Measurements from ENCODE around the gene C5orf58. TPM values are rescaled to one million over a fixed set of nuclear protein-coding genes. Genes with fewer than 3 reads are reported as not detected.

C5orf58 gene
- total RNA-seq, 1 donor from 2014 or later = not detected

DNA sequence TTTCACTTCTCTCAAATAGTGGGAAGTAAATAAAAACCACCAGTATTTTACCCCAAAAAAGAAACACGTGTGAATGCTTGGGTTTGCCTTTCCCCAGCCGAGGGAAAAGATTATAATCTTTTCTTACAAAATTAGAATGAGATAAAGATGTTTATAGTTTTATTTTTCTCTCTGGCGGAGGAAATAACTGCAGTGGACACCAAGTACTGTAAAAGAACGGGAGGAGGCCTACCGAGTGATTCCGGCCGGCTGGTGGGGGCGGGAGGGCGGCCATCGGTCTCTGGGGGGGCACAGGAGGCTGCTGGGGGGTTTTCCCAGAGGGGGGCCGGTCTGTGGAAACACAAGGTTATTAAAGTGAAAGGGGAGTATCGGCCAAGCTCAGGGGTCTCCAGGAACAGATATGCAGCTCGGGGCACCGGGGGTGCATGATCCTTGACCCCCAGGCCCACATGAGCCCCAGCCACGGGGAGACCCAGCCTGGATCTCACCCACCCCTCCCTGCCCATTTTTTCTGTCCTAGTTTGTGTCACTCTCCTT is 35.4 kb downstream of the C5orf58 start:
- intact Hi-C loops (cut with DNase I) = loop anchor here (5.0 to 10.0 kb wide), 2 partner anchors 41 to 157 kb away; no protein-coding TSS in a partner anchor
- no peaks in the 10 kb centered on the region for H3K36me3 ChIP-seq
- no peak for DNase-seq (ENCODE audit: extremely low spot score in 2 of 2)

DNA sequence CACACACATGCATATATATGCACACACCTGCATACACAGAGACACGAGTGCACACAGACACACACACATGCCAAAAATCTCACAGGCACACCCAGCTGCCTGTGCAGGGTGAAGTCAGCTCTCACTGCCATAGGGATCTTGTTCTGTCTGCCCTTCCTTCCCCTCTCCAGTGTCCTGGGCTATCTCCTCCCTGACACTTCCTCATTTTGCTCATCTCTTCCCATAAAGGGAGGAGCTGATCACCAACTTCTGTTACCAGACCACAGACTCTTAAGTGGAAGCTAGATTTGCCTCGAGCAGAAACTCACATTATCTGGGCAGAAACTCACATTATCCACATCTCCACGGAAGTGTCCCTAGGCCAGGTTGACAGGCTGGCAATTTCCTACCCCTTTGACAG is 36.1 kb downstream of the C5orf58 start:
- no peaks in the 10 kb centered on the region for H3K9me3 ChIP-seq
- intact Hi-C loops (cut with DNase I) = loop anchor here (5.0 to 10.0 kb wide), 2 partner anchors 42 to 156 kb away; no protein-coding TSS in a partner anchor

More for the DNA sequence above, 35.4 kb downstream of the C5orf58 start:
- H3K9me3 ChIP-seq = no peaks in the 10 kb centered on the region
- TF ChIP-seq, protein P1, sequence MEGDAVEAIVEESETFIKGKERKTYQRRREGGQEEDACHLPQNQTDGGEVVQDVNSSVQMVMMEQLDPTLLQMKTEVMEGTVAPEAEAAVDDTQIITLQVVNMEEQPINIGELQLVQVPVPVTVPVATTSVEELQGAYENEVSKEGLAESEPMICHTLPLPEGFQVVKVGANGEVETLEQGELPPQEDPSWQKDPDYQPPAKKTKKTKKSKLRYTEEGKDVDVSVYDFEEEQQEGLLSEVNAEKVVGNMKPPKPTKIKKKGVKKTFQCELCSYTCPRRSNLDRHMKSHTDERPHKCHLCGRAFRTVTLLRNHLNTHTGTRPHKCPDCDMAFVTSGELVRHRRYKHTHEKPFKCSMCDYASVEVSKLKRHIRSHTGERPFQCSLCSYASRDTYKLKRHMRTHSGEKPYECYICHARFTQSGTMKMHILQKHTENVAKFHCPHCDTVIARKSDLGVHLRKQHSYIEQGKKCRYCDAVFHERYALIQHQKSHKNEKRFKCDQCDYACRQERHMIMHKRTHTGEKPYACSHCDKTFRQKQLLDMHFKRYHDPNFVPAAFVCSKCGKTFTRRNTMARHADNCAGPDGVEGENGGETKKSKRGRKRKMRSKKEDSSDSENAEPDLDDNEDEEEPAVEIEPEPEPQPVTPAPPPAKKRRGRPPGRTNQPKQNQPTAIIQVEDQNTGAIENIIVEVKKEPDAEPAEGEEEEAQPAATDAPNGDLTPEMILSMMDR (IDR thresholded peaks at IDR 0.05) = peak in 1 of 3 experiments; percentile 16
- TF ChIP-seq POLR2AphosphoS5 (IDR thresholded peaks at IDR 0.05; ENCODE audit: insufficient read depth in 1 of 2, low read depth in 1 of 2) (peak in 1 of 2 donors; percentile 1), POLR2A (IDR thresholded peaks at IDR 0.05) (no peak)
- peak overlapping the region; percentile 58 for H3K27ac ChIP-seq
- peak overlapping the region in 1 of 2 donors; percentile 30 for H3K4me3 ChIP-seq
- peaks cover 25% of the 10 kb centered on the region for H3K4me1 ChIP-seq
- no peaks in the 10 kb centered on the region for H3K27me3 ChIP-seq

DNA sequence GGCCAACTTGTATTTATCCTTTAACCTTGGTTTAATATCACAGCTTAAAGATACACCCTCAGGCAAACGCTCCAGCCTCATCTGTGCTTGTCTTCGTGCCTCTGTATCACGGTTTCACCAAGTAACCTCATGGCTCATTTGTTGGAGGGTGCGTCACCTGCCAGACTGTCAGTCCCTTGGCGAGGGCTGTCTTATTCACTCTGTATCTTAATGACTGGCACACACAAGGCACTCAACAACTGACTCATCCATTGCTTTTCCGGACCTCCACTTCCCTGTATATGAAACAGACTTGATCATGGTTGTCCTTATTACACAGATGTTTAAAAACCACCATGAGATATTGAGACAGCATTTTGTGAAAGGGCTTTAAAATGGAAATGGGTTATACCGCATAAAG is 36.8 kb downstream of the C5orf58 start:
- Histone ChIP-seq H3K27me3 (no peaks in the 10 kb centered on the region), H3K4me1 (peaks cover 25% of the 10 kb centered on the region), H3K27ac (peak overlapping the region; percentile 58), H3K4me3 (no peak overlapping the region), H3K36me3 (no peaks in the 10 kb centered on the region), H3K9me3 (no peaks in the 10 kb centered on the region)
- TF ChIP-seq, protein P1 (IDR thresholded peaks at IDR 0.05) = no peak
- no peak for TF ChIP-seq POLR2AphosphoS5 (IDR thresholded peaks at IDR 0.05; ENCODE audit: insufficient read depth in 1 of 2, low read depth in 1 of 2)
- TF ChIP-seq POLR2A (IDR thresholded peaks at IDR 0.05) = no peak
- DNase-seq (ENCODE audit: extremely low spot score in 2 of 2) = no peak
- intact Hi-C loops (cut with DNase I) = loop anchor here (5.0 to 10.0 kb wide), 2 partner anchors 42 to 155 kb away; no protein-coding TSS in a partner anchor

More for the DNA sequence above, 36.1 kb downstream of the C5orf58 start:
- Histone ChIP-seq H3K4me3 (no peak overlapping the region), H3K36me3 (no peaks in the 10 kb centered on the region), H3K27me3 (no peaks in the 10 kb centered on the region), H3K27ac (peak overlapping the region; percentile 58), H3K4me1 (peaks cover 25% of the 10 kb centered on the region)
- no peak for TF ChIP-seq POLR2AphosphoS5 (IDR thresholded peaks at IDR 0.05; ENCODE audit: insufficient read depth in 1 of 2, low read depth in 1 of 2)
- TF ChIP-seq, protein P1 (IDR thresholded peaks at IDR 0.05) = no peak
- DNase-seq (ENCODE audit: extremely low spot score in 2 of 2) = no peak

DNA sequence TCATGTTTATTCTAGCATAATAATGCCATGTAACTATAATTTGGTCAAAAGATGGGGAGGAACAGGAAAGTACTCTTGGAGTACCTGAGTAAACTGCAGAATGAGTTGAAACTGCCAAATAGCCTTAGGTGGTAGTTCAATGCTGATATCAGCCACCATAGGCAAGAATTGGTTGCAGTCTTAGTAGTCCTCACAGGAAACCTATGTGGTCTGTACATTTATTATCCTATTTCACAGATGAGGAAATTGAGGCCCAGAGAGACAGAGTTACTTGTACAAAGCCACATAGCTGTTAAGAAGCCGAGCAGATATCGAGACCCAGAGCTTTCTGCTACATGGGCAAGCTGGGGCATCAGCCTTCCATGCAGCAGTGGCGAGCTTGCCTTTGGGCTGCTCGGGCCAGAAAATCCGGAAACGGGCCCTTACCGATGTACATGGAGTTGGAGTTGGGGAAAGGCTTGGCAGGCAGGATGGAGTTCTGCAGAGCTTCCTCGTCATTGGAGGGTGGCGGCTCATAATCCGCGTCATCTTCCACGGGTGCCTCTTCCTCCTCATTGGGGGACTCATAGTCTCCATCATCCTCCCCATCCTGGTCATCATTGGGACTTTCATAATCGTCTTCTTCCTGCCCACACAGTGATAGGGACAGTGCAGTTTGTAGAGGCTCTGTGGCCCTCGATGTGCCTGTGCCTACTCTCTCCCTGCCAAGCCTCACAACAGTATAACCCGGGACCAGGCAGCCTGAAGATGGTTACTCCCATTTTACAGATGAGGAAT is 37.7 kb downstream of the C5orf58 start:
- no peaks in the 10 kb centered on the region for H3K9me3 ChIP-seq
- no peak overlapping the region for H3K4me3 ChIP-seq
- no peaks in the 10 kb centered on the region for H3K27me3 ChIP-seq
- DNase-seq (ENCODE audit: extremely low spot score in 2 of 2) = no peak
- no peak for TF ChIP-seq POLR2AphosphoS5 (IDR thresholded peaks at IDR 0.05; ENCODE audit: insufficient read depth in 1 of 2, low read depth in 1 of 2)
- TF ChIP-seq POLR2A (IDR thresholded peaks at IDR 0.05) = no peak
- TF ChIP-seq, protein P1 (IDR thresholded peaks at IDR 0.05) = no peak
- no peaks in the 10 kb centered on the region for H3K36me3 ChIP-seq
- H3K27ac ChIP-seq = no peak overlapping the region
- intact Hi-C loops (cut with DNase I) = no loop called here
- H3K4me1 ChIP-seq = peaks cover 25% of the 10 kb centered on the region

All from vagina (tissue), 2 donors.